Activated CD8-positive, alpha-beta memory T cell treated with anti-CD3 and anti-CD28 coated beads, Interleukin-2, amount 10 ng/mL, durations not matched to agents 7 days and 5 days (primary cell): Measurements from ENCODE around the gene GNAL. TPM values are rescaled to one million over a fixed set of nuclear protein-coding genes. Genes with fewer than 3 reads are reported as not detected.
A peak's percentile ranks its signal among the peaks of the same experiment; 100 is the strongest.

Source experiments
- ATAC-seq: fragments of 150-1000 bp; cut with Tn5 transposase; one replicate; pipeline ENCODE4 v1.10.0; 2021; ENCODE audit warnings: moderate library complexity
- CTCF ChIA-PET: fragments of 350-600 bp; sonication (Branson Sonifier 250); formaldehyde crosslinking; loops from one replicate; lab custom pipeline; 2021; ENCODE audit warnings: antibody characterized with exemption; lab: Charles Lee
- DNase-seq: peaks from one replicate; pipeline ENCODE4 v3.0.0-alpha.2; 2020
- H3K27ac Mint-ChIP-seq: one replicate; pipeline ENCODE4 v1.8.0; 2021; ENCODE audit warnings: mild to moderate bottlenecking, mixed read lengths
- H3K27me3 Mint-ChIP-seq: one replicate; pipeline ENCODE4 v1.8.0; 2021; ENCODE audit warnings: mixed read lengths
- H3K36me3 Mint-ChIP-seq: one replicate; pipeline ENCODE4 v1.8.0; 2021; ENCODE audit warnings: mild to moderate bottlenecking, mixed read lengths
- H3K4me1 Mint-ChIP-seq: one replicate; pipeline ENCODE4 v1.8.0; 2021; ENCODE audit warnings: mixed read lengths
- H3K4me3 Mint-ChIP-seq: one replicate; pipeline ENCODE4 v1.8.0; 2021; ENCODE audit warnings: mild to moderate bottlenecking, moderate library complexity, mixed read lengths
- H3K9me3 Mint-ChIP-seq: one replicate; pipeline ENCODE4 v1.8.0; 2022; ENCODE audit warnings: low read depth, mixed read lengths
- total RNA-seq, 2 experiments: library from RNA; stranded (reverse); gene quantifications; one replicate each; pipeline ENCODE4 v1.2.3, GENCODE V29; 2021

Gene GNAL
- total RNA-seq, 2 experiments from 2014 or later: 0.52 TPM; not detected in 1

DNA sequence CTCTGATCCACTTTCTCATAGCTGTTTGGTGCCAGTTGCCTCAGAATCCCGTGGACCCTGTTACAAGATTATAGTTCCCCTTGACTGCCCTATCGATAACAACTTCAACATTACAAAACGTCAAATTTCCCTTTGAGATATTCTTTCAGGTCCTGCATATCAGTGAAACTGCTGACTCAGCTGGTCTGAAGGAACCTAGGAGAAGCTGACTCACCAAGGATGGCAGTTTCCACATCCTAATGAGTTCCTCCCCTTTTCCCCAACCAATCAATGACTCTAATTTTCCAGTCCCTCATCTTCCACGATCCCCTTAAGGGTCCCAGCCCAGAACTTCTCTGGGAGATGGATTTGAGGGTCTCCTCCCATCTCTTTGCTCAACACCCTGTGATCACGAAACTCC is 27.6 kb upstream of the GNAL start:
- H3K36me3 Mint-ChIP-seq: no peaks in the 10 kb centered on the region
- ATAC-seq (no peak), DNase-seq (peak; percentile 4)
- H3K4me1 Mint-ChIP-seq: no peaks in the 10 kb centered on the region
- no peak overlapping the region for H3K4me3 Mint-ChIP-seq
- H3K9me3 Mint-ChIP-seq: no peaks in the 10 kb centered on the region
- CTCF ChIA-PET: no interaction called here
- peaks cover 18% of the 10 kb centered on the region for H3K27me3 Mint-ChIP-seq
- no peak overlapping the region for H3K27ac Mint-ChIP-seq

GRCh38 chr18:11663439-11664029 is 25.5 kb upstream of the GNAL start:
- peaks cover 18% of the 10 kb centered on the region for H3K27me3 Mint-ChIP-seq
- CTCF ChIA-PET: interaction anchor here (0.8 kb wide), 1 partner anchor 8 kb away, joined by 3 read pairs; no protein-coding TSS in a partner anchor
- DNase-seq (peak; percentile 23), ATAC-seq (no peak)
- no peaks in the 10 kb centered on the region for H3K9me3 Mint-ChIP-seq
- H3K4me1 Mint-ChIP-seq: no peaks in the 10 kb centered on the region
- H3K4me3 Mint-ChIP-seq: no peak overlapping the region
- H3K36me3 Mint-ChIP-seq: no peaks in the 10 kb centered on the region
- H3K27ac Mint-ChIP-seq: no peak overlapping the region

DNA sequence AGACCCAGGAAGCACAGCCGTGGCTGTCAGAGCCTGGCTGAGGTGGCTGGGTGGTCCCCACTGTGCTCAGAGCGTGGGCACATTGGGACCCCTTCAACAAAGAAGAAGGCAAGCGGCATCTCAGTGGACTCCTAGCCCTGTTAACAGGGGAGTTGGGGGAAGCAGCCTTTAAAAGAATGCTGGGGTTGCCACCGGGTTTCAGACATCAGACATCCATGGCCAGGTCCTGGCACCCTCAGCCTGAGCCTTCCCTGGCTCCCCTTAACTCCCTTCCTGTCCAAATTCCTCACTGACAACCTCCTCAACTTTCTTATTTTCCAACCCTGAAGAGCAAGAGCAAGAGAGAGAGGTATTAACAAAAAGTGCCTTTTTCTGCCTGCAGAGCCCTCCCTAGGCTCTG is 24.8 kb upstream of the GNAL start:
- Mint-ChIP-seq H3K27ac (no peak overlapping the region), H3K4me3 (no peak overlapping the region), H3K9me3 (no peaks in the 10 kb centered on the region), H3K4me1 (no peaks in the 10 kb centered on the region), H3K36me3 (no peaks in the 10 kb centered on the region), H3K27me3 (peaks cover 18% of the 10 kb centered on the region)
- peak; percentile 15 for DNase-seq
- ATAC-seq: no peak
- CTCF ChIA-PET: interaction anchor here (0.8 kb wide), 1 partner anchor 9 kb away, joined by 3 read pairs; no protein-coding TSS in a partner anchor

GRCh38 chr18:11665146-11665545 is 23.9 kb upstream of the GNAL start:
- H3K27ac Mint-ChIP-seq: no peak overlapping the region
- H3K9me3 Mint-ChIP-seq: no peaks in the 10 kb centered on the region
- no peak overlapping the region for H3K4me3 Mint-ChIP-seq
- no peaks in the 10 kb centered on the region for H3K4me1 Mint-ChIP-seq
- no peaks in the 10 kb centered on the region for H3K36me3 Mint-ChIP-seq
- ATAC-seq: no peak
- peak; percentile 4 for DNase-seq
- CTCF ChIA-PET: interaction anchor here (1.8 kb wide), 1 partner anchor 9 kb away, joined by 5 read pairs; no protein-coding TSS in a partner anchor
- H3K27me3 Mint-ChIP-seq: peaks cover 20% of the 10 kb centered on the region

GRCh38 chr18:11665587-11665986 is 23.5 kb upstream of the GNAL start:
- Mint-ChIP-seq H3K9me3 (no peaks in the 10 kb centered on the region), H3K27me3 (peaks cover 20% of the 10 kb centered on the region), H3K27ac (no peak overlapping the region), H3K36me3 (no peaks in the 10 kb centered on the region), H3K4me1 (no peaks in the 10 kb centered on the region), H3K4me3 (no peak overlapping the region)
- no peak for ATAC-seq
- DNase-seq: peak; percentile 26
- CTCF ChIA-PET: interaction anchor here (1.8 kb wide), 1 partner anchor 10 kb away, joined by 5 read pairs; no protein-coding TSS in a partner anchor

DNA sequence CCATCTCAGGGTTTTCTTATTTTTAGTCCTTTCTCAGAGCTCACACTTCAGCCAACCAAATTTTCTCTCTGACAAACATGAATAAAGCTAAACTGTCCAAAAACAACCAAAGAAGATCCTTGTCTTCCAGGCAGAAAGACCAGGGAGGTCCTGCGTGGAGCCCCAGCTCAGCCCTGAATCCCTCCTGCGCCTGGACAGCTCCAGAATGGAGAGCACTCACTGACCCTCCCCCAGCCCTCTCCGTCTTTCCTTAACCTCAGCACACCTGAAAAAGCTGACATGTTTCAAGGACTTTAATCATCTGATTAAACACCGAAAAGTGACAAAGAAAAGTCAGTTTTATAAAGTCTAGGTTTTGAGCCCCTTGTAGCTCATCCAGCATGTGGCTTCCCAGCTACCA is 22.9 kb upstream of the GNAL start:
- CTCF ChIA-PET: interaction anchor here (1.8 kb wide), 1 partner anchor 11 kb away, joined by 5 read pairs; no protein-coding TSS in a partner anchor
- no peaks in the 10 kb centered on the region for H3K9me3 Mint-ChIP-seq
- H3K4me1 Mint-ChIP-seq: no peaks in the 10 kb centered on the region
- DNase-seq (no peak), ATAC-seq (no peak)
- no peaks in the 10 kb centered on the region for H3K36me3 Mint-ChIP-seq
- H3K27me3 Mint-ChIP-seq: peaks cover 20% of the 10 kb centered on the region
- H3K27ac Mint-ChIP-seq: no peak overlapping the region
- no peak overlapping the region for H3K4me3 Mint-ChIP-seq

DNA sequence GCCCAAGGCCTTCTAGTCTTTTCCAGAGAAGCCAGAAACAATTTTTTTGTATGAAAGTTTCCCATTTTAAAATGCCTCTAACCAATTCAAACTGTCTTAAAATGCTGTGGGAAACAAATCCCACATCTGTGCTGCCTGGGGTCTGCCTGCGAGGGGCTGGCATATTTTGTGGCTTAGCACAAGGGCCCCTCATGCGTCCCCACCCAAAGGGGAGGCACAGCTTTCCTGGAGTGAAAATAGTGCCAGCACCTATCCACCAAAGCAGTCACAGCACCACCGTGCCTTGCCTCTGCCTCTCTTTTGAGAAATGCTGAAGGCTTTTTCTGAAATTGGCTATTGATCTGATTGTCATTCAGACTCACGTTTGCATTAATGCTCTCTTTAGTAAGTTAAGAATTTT is 22.2 kb upstream of the GNAL start:
- CTCF ChIA-PET: interaction anchor here (1.0 to 1.8 kb wide), 2 partner anchors 11 to 12 kb away, joined by 3 to 5 read pairs; no protein-coding TSS in a partner anchor
- Mint-ChIP-seq H3K27ac (no peak overlapping the region), H3K27me3 (peaks cover 20% of the 10 kb centered on the region), H3K4me3 (no peak overlapping the region), H3K9me3 (no peaks in the 10 kb centered on the region), H3K36me3 (no peaks in the 10 kb centered on the region), H3K4me1 (no peaks in the 10 kb centered on the region)
- no peak for ATAC-seq
- peak; percentile 8 for DNase-seq

DNA sequence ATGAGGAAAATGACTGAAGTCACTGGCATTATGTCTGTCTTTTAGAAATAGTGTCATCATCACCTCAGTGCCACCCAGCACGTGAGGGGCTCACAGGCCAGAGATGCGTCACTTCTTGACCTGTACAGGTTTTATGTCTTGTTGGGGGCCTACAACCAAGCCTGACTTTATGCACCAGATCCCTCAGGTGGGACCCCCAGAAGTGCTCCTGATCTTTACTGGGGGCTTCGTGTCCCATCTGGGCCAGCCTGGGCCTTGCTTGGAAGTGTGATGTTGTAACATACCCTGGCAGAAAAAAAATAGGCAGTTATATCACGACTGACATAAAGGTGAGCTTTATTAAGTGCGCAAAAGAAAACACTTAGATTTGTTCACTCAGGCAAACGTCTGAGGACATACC is 21.5 kb upstream of the GNAL start:
- CTCF ChIA-PET: interaction anchor here (1.0 kb wide), 1 partner anchor 12 kb away, joined by 3 read pairs; no protein-coding TSS in a partner anchor
- Mint-ChIP-seq H3K4me3 (no peak overlapping the region), H3K27ac (no peak overlapping the region), H3K4me1 (no peaks in the 10 kb centered on the region), H3K9me3 (no peaks in the 10 kb centered on the region), H3K27me3 (peaks cover 20% of the 10 kb centered on the region), H3K36me3 (no peaks in the 10 kb centered on the region)
- DNase-seq: peak; percentile 9
- ATAC-seq: no peak

GRCh38 chr18:11668441-11669169 is 20.5 kb upstream of the GNAL start:
- DNase-seq (no peak), ATAC-seq (no peak)
- no peaks in the 10 kb centered on the region for H3K9me3 Mint-ChIP-seq
- CTCF ChIA-PET: no interaction called here
- no peaks in the 10 kb centered on the region for H3K36me3 Mint-ChIP-seq
- no peaks in the 10 kb centered on the region for H3K4me1 Mint-ChIP-seq
- H3K27me3 Mint-ChIP-seq: peaks cover 20% of the 10 kb centered on the region
- no peak overlapping the region for H3K27ac Mint-ChIP-seq
- H3K4me3 Mint-ChIP-seq: no peak overlapping the region

DNA sequence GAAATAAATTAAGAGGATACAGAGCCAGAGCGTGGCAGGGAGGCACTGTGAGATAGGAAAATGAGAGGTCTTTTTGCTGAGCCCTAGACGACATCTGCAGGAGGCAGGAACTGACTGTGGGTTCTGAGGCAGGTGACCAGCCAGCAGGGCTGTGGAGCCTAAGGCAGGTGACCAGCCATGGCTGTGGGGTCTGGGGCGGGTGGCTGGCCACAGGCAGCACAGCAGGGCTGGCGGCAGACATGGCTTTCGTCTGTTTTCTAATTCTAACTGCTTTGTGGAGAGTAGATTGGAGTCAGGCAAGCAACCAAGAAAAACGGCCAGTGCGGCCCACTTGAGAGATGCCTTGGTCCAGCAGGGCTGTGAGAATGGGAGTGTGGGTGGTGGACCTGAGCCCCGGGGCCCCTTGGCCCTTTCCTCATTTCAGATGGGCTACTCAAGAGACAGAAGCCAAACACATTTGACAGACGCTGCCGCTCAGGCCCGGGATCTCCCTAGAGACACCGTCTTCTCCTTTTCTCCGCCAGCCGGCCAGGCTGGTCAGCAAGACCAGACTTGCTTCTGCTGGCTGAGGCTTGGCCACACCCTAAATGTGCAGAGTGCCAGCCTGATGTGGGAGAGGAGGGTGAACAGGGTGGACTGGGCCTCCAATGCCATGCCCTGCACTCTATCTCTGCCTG is 19.7 kb upstream of the GNAL start:
- H3K9me3 Mint-ChIP-seq: no peaks in the 10 kb centered on the region
- ATAC-seq (no peak), DNase-seq (peak; percentile 23)
- no peaks in the 10 kb centered on the region for H3K36me3 Mint-ChIP-seq
- CTCF ChIA-PET: no interaction called here
- H3K4me3 Mint-ChIP-seq: no peak overlapping the region
- peaks cover 22% of the 10 kb centered on the region for H3K27me3 Mint-ChIP-seq
- no peak overlapping the region for H3K27ac Mint-ChIP-seq
- H3K4me1 Mint-ChIP-seq: no peaks in the 10 kb centered on the region

GRCh38 chr18:11669948-11670275 is 19.2 kb upstream of the GNAL start:
- no peaks in the 10 kb centered on the region for H3K4me1 Mint-ChIP-seq
- H3K9me3 Mint-ChIP-seq: no peaks in the 10 kb centered on the region
- ATAC-seq: no peak
- CTCF ChIA-PET: interaction anchor here (0.9 kb wide), 1 partner anchor 14 kb away, joined by 3 read pairs; no protein-coding TSS in a partner anchor
- no peak for DNase-seq
- H3K4me3 Mint-ChIP-seq: no peak overlapping the region
- H3K27ac Mint-ChIP-seq: no peak overlapping the region
- no peaks in the 10 kb centered on the region for H3K36me3 Mint-ChIP-seq
- H3K27me3 Mint-ChIP-seq: peaks cover 25% of the 10 kb centered on the region

DNA sequence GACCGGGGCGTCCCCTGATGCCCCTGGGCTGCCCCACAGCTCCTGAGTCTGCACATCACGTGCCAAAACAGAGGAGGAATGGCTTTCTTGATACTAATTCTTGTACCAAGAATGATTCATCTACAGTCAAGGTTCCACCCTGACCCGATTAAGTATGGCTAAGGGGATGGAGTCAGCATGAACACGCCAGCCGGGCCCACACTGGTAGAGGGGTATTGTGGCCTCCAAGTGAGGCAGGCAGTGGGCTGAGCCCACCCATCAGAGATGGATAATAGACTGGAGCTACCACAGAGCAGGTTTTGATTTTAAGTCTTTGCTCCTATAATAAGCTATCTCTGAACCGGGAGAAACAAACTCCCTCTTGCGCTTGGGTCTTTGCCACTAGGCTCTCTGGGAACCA is 17.9 kb upstream of the GNAL start:
- Mint-ChIP-seq H3K4me1 (no peaks in the 10 kb centered on the region), H3K27ac (no peak overlapping the region), H3K4me3 (no peak overlapping the region), H3K27me3 (peaks cover 21% of the 10 kb centered on the region), H3K36me3 (no peaks in the 10 kb centered on the region), H3K9me3 (no peaks in the 10 kb centered on the region)
- no peak for ATAC-seq
- peak; percentile 23 for DNase-seq
- CTCF ChIA-PET: interaction anchor here (1.3 kb wide), 1 partner anchor 16 kb away, joined by 4 read pairs; no protein-coding TSS in a partner anchor

DNA sequence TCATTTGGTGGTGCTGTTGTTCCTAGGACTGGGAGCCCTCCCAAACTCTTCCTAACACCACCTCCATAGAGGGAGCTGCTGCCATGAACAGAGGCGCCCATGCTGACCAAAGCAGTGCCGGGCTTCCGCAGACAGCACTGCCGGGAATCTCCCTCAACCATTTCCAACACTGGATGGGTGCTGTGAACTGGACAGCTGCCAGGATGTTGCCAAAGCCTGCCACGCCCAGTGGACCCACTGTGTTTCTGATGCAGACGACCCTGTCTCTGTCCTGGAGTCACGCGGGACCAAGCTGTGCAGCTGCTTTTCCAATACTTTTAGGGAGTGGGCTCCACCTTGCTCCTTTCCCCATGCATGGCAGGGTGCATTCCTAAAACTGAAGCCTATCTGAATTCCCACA is 16.9 kb upstream of the GNAL start:
- DNase-seq (peak; percentile 26), ATAC-seq (no peak)
- Mint-ChIP-seq H3K27me3 (peaks cover 15% of the 10 kb centered on the region), H3K36me3 (no peaks in the 10 kb centered on the region), H3K27ac (no peak overlapping the region), H3K9me3 (no peaks in the 10 kb centered on the region), H3K4me3 (no peak overlapping the region), H3K4me1 (no peaks in the 10 kb centered on the region)
- CTCF ChIA-PET: interaction anchor here (1.3 kb wide), 1 partner anchor 17 kb away, joined by 4 read pairs; no protein-coding TSS in a partner anchor
